ENCODE results near the gene CUEDC1.

GRCh38 chr17:57888311-57889216, 66.6 kb downstream of the CUEDC1 start:
- TF ChIP-seq POLR2A (IDR thresholded peaks at IDR 0.05) (no peak), CTCF (IDR thresholded peaks at IDR 0.05) (no peak)

Measured in lower leg skin (tissue), 3 donors.